Stomach (tissue), 4 donors: ENCODE results near the gene RNF112.

Source experiments
- CTCF ChIP-seq, 7 experiments: fragments of 450-650 bp in 4 of 7; fragments of 200-600 bp in 3 of 7; sonication (generic) in 3 of 7; IDR thresholded peaks; one replicate each; pipeline ENCODE4 v1.5.1; 2016 to 2019; ENCODE audit warnings: antibody characterized with exemption in 7 of 7, control low read depth in 2 of 7, mild to moderate bottlenecking in 1 of 7
- POLR2A ChIP-seq, 4 donors: fragments of 450-650 bp; IDR thresholded peaks; one replicate each; pipeline ENCODE4 v1.6.1; 2016; ENCODE audit warnings: antibody characterized with exemption in 4 of 4, control low read depth in 2 of 4, mild to moderate bottlenecking in 1 of 4, moderate library complexity in 1 of 4

GRCh38 chr17:19433727-19434340 lies 22.8 kb downstream of the RNF112 start:
- TF ChIP-seq CTCF (IDR thresholded peaks at IDR 0.05) (no peak), POLR2A (IDR thresholded peaks at IDR 0.05) (no peak)
